ENCODE measurements around the gene SEMA3E.

The SEMA3E gene

GRCh38 chr7:83689855-83690254, 40.9 kb upstream of the SEMA3E start:
- ChIA-PET CTCF (interaction anchor here (0.6 kb wide), 2 partner anchors 172 to 1496 kb away, joined by 3 read pairs; no protein-coding TSS in a partner anchor), POLR2A (no interaction called here)
- TF ChIP-seq ZNF391 (tag by site-specific recombination; IDR thresholded peaks at IDR 0.05; ENCODE audit: borderline replicate concordance, low read depth) (no peak), YY2 (tag by site-specific recombination; IDR thresholded peaks at IDR 0.05) (no peak), ZNF600 (tag by site-specific recombination; IDR thresholded peaks at IDR 0.05) (no peak), ZBTB48 (tag by site-specific recombination; IDR thresholded peaks at IDR 0.05) (no peak)
- Histone ChIP-seq H3K9me3 (ENCODE audit: control insufficient read depth, insufficient read depth, low read depth, low read length) (no peaks in the 10 kb centered on the region), H3K4me3 (ENCODE audit: low read depth, low read length) (no peak overlapping the region), H3K27ac (ENCODE audit: extremely low read depth, low read depth, low read length) (no peak overlapping the region), H3K36me3 (ENCODE audit: control insufficient read depth in 2 of 2, insufficient read depth in 1 of 2, low read length in 2 of 2) (no peaks in the 10 kb centered on the region), H3K4me1 (ENCODE audit: control insufficient read depth, insufficient read depth, low read length) (no peaks in the 10 kb centered on the region)

GRCh38 chr7:83686416-83686815, 37.5 kb upstream of the SEMA3E start:
- H3K4me1 ChIP-seq (ENCODE audit: control insufficient read depth, insufficient read depth, low read length) = no peaks in the 10 kb centered on the region
- H3K36me3 ChIP-seq (ENCODE audit: control insufficient read depth in 2 of 2, insufficient read depth in 1 of 2, low read length in 2 of 2) = no peaks in the 10 kb centered on the region
- H3K4me3 ChIP-seq (ENCODE audit: low read depth, low read length) = no peak overlapping the region
- no peak overlapping the region for H3K27ac ChIP-seq (ENCODE audit: extremely low read depth, low read depth, low read length)
- POLR2A ChIA-PET = no interaction called here
- H3K9me3 ChIP-seq (ENCODE audit: control insufficient read depth, insufficient read depth, low read depth, low read length) = no peaks in the 10 kb centered on the region
- CTCF ChIA-PET = no interaction called here
- TF ChIP-seq ZNF221 (tag by site-specific recombination; IDR thresholded peaks at IDR 0.05; ENCODE audit: borderline replicate concordance) (no peak), ZNF366 (tag by site-specific recombination; conservative IDR thresholded peaks at IDR 0.05) (no peak), SCRT1 (tag by site-specific recombination; IDR thresholded peaks at IDR 0.05; ENCODE audit: borderline replicate concordance) (no peak), ZNF121 (tag by site-specific recombination; IDR thresholded peaks at IDR 0.05) (no peak), ZNF785 (tag by site-specific recombination; IDR thresholded peaks at IDR 0.05) (no peak), GLI2 (tag by site-specific recombination; IDR thresholded peaks at IDR 0.05; ENCODE audit: borderline replicate concordance, low read depth) (no peak), ZNF621 (tag by site-specific recombination; IDR thresholded peaks at IDR 0.05) (no peak), ZNF600 (tag by site-specific recombination; IDR thresholded peaks at IDR 0.05) (no peak), ZNF596 (tag by site-specific recombination; IDR thresholded peaks at IDR 0.05) (no peak), CTCF (tag by site-specific recombination; IDR thresholded peaks at IDR 0.05) (no peak), ZNF777 (tag by site-specific recombination; IDR thresholded peaks at IDR 0.05; ENCODE audit: borderline replicate concordance) (no peak)
- TF ChIP-seq, protein P1, sequence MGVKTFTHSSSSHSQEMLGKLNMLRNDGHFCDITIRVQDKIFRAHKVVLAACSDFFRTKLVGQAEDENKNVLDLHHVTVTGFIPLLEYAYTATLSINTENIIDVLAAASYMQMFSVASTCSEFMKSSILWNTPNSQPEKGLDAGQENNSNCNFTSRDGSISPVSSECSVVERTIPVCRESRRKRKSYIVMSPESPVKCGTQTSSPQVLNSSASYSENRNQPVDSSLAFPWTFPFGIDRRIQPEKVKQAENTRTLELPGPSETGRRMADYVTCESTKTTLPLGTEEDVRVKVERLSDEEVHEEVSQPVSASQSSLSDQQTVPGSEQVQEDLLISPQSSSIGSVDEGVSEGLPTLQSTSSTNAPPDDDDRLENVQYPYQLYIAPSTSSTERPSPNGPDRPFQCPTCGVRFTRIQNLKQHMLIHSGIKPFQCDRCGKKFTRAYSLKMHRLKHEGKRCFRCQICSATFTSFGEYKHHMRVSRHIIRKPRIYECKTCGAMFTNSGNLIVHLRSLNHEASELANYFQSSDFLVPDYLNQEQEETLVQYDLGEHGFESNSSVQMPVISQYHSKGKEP (tag by site-specific recombination; IDR thresholded peaks at IDR 0.05) = no peak
- TF ChIP-seq, protein P2, sequence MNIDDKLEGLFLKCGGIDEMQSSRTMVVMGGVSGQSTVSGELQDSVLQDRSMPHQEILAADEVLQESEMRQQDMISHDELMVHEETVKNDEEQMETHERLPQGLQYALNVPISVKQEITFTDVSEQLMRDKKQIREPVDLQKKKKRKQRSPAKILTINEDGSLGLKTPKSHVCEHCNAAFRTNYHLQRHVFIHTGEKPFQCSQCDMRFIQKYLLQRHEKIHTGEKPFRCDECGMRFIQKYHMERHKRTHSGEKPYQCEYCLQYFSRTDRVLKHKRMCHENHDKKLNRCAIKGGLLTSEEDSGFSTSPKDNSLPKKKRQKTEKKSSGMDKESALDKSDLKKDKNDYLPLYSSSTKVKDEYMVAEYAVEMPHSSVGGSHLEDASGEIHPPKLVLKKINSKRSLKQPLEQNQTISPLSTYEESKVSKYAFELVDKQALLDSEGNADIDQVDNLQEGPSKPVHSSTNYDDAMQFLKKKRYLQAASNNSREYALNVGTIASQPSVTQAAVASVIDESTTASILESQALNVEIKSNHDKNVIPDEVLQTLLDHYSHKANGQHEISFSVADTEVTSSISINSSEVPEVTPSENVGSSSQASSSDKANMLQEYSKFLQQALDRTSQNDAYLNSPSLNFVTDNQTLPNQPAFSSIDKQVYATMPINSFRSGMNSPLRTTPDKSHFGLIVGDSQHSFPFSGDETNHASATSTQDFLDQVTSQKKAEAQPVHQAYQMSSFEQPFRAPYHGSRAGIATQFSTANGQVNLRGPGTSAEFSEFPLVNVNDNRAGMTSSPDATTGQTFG (tag by site-specific recombination; IDR thresholded peaks at IDR 0.05; ENCODE audit: borderline replicate concordance) = no peak

DNA sequence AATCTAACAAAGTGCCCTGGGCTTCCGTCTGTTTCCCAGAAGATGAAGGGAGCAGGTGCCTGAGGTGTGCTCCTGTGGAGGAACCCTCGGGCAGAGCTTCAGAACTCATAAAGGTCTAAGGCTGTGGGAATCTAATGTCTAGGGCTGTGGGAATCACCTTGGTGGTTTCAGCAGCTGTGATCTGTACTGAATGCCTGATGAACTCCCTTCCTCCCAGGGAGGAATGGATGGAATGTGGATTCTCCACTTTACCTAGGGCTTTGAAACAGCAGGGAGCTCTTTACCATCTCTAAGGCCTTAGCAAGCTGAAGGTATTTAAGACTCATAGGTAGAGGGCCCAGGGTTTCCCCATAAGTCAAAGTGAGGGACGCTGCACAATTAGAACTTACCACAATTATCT, 36.0 kb upstream of the SEMA3E start:
- H3K27ac ChIP-seq (ENCODE audit: extremely low read depth, low read depth, low read length) = no peak overlapping the region
- POLR2A ChIA-PET = no interaction called here
- no peak for TF ChIP-seq BCL11B (tag by site-specific recombination; IDR thresholded peaks at IDR 0.05; ENCODE audit: low read depth)
- no peak for TF ChIP-seq ZNF664 (tag by site-specific recombination; IDR thresholded peaks at IDR 0.05)
- no peak for TF ChIP-seq ZNF626 (tag by site-specific recombination; IDR thresholded peaks at IDR 0.05)
- TF ChIP-seq ZFP37 (tag by site-specific recombination; IDR thresholded peaks at IDR 0.05) = no peak
- no peak for TF ChIP-seq ZNF37A (tag by site-specific recombination; IDR thresholded peaks at IDR 0.05)
- no peak for TF ChIP-seq ZNF211 (tag by site-specific recombination; IDR thresholded peaks at IDR 0.05; ENCODE audit: low read depth)
- TF ChIP-seq, protein P3, sequence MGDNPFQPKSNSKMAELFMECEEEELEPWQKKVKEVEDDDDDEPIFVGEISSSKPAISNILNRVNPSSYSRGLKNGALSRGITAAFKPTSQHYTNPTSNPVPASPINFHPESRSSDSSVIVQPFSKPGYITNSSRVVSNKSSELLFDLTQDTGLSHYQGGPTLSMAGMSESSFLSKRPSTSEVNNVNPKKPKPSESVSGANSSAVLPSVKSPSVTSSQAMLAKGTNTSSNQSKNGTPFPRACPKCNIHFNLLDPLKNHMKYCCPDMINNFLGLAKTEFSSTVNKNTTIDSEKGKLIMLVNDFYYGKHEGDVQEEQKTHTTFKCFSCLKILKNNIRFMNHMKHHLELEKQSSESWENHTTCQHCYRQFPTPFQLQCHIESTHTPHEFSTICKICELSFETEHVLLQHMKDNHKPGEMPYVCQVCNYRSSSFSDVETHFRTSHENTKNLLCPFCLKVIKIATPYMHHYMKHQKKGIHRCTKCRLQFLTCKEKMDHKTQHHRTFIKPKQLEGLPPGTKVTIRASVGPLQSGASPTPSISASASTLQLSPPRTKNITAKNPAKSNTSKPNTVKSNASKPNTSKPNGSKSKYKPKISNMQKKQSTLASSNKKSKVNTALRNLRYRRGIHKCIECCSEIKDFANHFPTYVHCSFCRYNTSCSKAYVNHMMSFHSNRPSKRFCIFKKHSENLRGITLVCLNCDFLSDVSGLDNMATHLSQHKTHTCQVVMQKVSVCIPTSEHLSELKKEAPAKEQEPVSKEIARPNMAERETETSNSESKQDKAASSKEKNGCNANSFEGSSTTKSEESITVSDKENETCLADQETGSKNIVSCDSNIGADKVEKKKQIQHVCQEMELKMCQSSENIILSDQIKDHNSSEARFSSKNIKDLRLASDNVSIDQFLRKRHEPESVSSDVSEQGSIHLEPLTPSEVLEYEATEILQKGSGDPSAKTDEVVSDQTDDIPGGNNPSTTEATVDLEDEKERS (tag by site-specific recombination; IDR thresholded peaks at IDR 0.05) = no peak
- TF ChIP-seq ZNF600 (tag by site-specific recombination; IDR thresholded peaks at IDR 0.05) = no peak
- TF ChIP-seq ZNF133 (tag by site-specific recombination; IDR thresholded peaks at IDR 0.05) = no peak
- TF ChIP-seq ZNF140 (tag by site-specific recombination; IDR thresholded peaks at IDR 0.05) = no peak

More for the DNA sequence above, 36.0 kb upstream of the SEMA3E start:
- CTCF ChIA-PET = no interaction called here
- Histone ChIP-seq H3K4me1 (ENCODE audit: control insufficient read depth, insufficient read depth, low read length) (no peaks in the 10 kb centered on the region), H3K4me3 (ENCODE audit: low read depth, low read length) (no peak overlapping the region), H3K9me3 (ENCODE audit: control insufficient read depth, insufficient read depth, low read depth, low read length) (no peaks in the 10 kb centered on the region), H3K36me3 (ENCODE audit: control insufficient read depth in 2 of 2, insufficient read depth in 1 of 2, low read length in 2 of 2) (no peaks in the 10 kb centered on the region)
